Endothelial cell (in vitro differentiated cells): ENCODE results near the gene ACADS. TPM values are rescaled to one million over a fixed set of nuclear protein-coding genes. Genes with fewer than 3 reads are reported as not detected.

Experiments used
- DNase-seq: peaks from one replicate; pipeline ENCODE4 v3.0.0; 2021; ENCODE audit warnings: low spot score
- H3K27ac Mint-ChIP-seq: one replicate; pipeline ENCODE4 v1.8.0; 2021; ENCODE audit warnings: mixed read lengths, inconsistent platforms; ENCODE audit not compliant: unreplicated experiment
- H3K27me3 Mint-ChIP-seq: one replicate; pipeline ENCODE4 v1.8.0; 2021; ENCODE audit warnings: mild to moderate bottlenecking, moderate library complexity, mixed read lengths, inconsistent platforms; ENCODE audit not compliant: unreplicated experiment
- H3K36me3 Mint-ChIP-seq: one replicate; pipeline ENCODE4 v1.8.0; 2021; ENCODE audit warnings: mild to moderate bottlenecking, low read depth, mixed read lengths, inconsistent platforms; ENCODE audit not compliant: unreplicated experiment
- H3K4me1 Mint-ChIP-seq: one replicate; pipeline ENCODE4 v1.8.0; 2021; ENCODE audit warnings: mild to moderate bottlenecking, mixed read lengths, inconsistent platforms; ENCODE audit not compliant: unreplicated experiment
- H3K4me3 Mint-ChIP-seq: one replicate; pipeline ENCODE4 v1.8.0; 2021; ENCODE audit warnings: mild to moderate bottlenecking, mixed read lengths, inconsistent platforms; ENCODE audit not compliant: unreplicated experiment
- H3K9me3 Mint-ChIP-seq: one replicate; pipeline ENCODE4 v1.8.0; 2021; ENCODE audit warnings: mixed read lengths, inconsistent platforms; ENCODE audit not compliant: unreplicated experiment
- total RNA-seq: library from RNA; stranded (reverse); fragmentation: NEBNext Ultra II Directional; extraction: Animal tissue kit (Norgen Biotek cat#: 25700); gene quantifications from one replicate; pipeline ENCODE4 v1.2.1, GENCODE V29; 2021; ENCODE audit not compliant: unreplicated experiment
- TF ChIP-seq, protein P1 (sequence below): fragments of 200-600 bp; sonication (generic); IDR thresholded peaks from one replicate; pipeline ENCODE4 v1.5.0; 2021; ENCODE audit warnings: antibody characterized with exemption; ENCODE audit not compliant: unreplicated experiment

The ACADS gene
- total RNA-seq, 1 donor from 2014 or later: 5.6 TPM

DNA sequence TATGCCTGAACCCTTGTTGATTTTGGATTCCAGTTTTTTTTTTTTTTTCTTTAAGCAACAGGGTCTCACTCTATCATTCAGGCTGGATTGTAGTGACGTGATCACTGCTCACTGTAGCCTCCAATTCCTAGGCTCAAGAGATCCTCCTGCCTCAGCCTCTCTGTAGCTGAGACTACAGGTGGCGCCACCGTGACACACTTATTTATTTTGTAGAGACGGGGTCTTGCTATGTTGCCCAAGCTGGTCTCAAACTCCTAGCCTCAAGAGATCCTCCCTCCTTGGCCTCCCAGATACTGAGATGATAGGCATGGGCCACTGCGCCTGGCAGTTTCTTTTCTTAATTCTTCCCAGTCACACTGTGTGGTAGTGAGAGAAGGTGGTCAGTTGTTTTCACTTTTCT lies 25.2 kb downstream of the ACADS start:
- no peak for DNase-seq
- Mint-ChIP-seq H3K9me3 (no peaks in the 10 kb centered on the region), H3K4me1 (no peaks in the 10 kb centered on the region), H3K36me3 (no peaks in the 10 kb centered on the region), H3K27ac (no peak overlapping the region), H3K4me3 (no peak overlapping the region), H3K27me3 (peaks cover 3% of the 10 kb centered on the region)
- TF ChIP-seq, protein P1, sequence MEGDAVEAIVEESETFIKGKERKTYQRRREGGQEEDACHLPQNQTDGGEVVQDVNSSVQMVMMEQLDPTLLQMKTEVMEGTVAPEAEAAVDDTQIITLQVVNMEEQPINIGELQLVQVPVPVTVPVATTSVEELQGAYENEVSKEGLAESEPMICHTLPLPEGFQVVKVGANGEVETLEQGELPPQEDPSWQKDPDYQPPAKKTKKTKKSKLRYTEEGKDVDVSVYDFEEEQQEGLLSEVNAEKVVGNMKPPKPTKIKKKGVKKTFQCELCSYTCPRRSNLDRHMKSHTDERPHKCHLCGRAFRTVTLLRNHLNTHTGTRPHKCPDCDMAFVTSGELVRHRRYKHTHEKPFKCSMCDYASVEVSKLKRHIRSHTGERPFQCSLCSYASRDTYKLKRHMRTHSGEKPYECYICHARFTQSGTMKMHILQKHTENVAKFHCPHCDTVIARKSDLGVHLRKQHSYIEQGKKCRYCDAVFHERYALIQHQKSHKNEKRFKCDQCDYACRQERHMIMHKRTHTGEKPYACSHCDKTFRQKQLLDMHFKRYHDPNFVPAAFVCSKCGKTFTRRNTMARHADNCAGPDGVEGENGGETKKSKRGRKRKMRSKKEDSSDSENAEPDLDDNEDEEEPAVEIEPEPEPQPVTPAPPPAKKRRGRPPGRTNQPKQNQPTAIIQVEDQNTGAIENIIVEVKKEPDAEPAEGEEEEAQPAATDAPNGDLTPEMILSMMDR: no peak

DNA sequence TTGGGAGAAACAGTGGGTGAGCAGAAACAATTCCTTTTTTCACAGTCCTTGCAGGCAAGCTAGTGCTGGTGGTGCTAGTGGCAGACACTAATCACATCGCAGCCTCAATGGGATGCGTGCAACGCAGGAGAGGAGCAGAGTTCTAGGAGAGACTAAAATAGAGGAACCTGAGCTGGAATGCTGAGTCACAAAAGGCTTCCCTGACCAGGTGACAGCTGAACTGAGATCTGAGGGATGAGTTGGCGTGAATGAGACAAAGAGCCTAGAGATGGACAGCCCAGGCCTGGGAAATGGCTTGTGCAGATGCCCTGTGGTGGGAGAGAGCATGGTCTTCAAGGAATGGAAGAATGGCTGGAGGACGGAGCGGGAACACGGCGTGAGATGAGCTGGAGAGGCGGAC lies 25.8 kb downstream of the ACADS start:
- no peak for DNase-seq
- no peak overlapping the region for H3K4me3 Mint-ChIP-seq
- TF ChIP-seq, protein P1: no peak
- H3K9me3 Mint-ChIP-seq: no peaks in the 10 kb centered on the region
- peaks cover 3% of the 10 kb centered on the region for H3K27me3 Mint-ChIP-seq
- H3K4me1 Mint-ChIP-seq: no peaks in the 10 kb centered on the region
- H3K27ac Mint-ChIP-seq: no peak overlapping the region
- no peaks in the 10 kb centered on the region for H3K36me3 Mint-ChIP-seq

DNA sequence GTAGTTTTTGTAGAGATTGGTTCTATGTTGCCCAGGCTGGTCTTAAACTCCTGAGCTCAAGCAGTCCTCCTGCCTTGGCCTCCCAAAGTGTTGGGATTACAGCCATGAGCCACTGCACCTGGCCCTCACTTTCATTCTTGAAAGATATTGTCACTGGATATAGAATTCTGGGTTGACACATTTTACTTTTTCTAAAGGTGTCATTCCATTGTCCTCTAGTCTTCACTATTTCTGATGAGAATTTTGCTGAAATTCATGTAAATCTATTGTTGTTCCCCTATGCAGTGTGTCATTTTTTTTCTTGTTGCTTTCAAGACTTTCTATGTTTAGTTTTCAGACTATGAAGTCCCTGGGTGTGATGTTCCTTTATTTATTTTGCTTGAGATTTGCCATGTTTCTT lies 29.2 kb downstream of the ACADS start:
- no peak for DNase-seq
- Mint-ChIP-seq H3K4me3 (no peak overlapping the region), H3K27ac (no peak overlapping the region), H3K27me3 (peaks cover 1% of the 10 kb centered on the region), H3K36me3 (peaks cover 5% of the 10 kb centered on the region), H3K4me1 (no peaks in the 10 kb centered on the region), H3K9me3 (no peaks in the 10 kb centered on the region)
- TF ChIP-seq, protein P1: no peak

DNA sequence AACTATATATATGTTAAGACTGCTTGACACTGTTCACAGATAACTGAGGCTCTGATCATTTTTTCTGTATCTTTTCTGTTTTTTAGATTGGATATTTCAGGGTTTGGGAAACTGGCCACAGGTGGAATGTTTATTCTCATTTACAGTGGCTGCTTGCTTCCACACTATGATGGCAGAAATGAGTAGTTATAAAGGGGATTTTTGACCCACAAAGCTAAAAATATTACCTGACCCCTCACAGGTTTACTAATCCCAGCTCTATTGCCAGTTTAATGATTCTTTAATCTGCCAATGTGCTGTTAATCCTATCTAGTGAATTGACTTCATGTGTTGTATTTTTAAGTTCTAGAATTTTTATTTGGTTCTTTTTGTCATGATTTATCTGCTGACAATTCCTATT lies 29.6 kb downstream of the ACADS start:
- Mint-ChIP-seq H3K9me3 (no peaks in the 10 kb centered on the region), H3K36me3 (peaks cover 5% of the 10 kb centered on the region), H3K27ac (no peak overlapping the region), H3K4me3 (no peak overlapping the region), H3K4me1 (peaks cover 2% of the 10 kb centered on the region), H3K27me3 (peaks cover 1% of the 10 kb centered on the region)
- DNase-seq: no peak
- TF ChIP-seq, protein P1: no peak

DNA sequence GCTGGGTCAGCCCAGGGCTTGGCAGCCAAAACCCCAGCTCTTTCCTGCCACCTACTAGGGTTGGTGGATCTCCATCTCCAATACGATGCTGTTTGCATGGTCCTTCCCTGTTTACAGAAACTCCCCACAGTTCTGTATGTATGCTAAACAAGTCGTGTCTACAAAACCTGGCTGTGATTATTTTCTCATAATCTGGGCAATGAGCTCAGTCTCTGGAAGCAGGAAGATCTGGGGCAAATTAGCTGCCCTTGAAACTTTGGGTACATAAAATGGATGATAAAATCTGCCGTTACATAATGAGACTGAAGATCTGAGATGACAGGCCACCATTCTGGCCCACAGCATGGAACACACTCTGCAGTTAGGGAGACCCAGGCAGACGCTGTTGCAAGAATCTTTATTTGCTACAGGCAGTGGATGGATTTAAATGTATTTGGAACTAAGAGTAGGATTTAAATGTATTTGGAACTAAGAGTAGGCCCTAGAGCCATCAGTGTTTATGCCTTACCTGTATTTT lies 31.7 kb downstream of the ACADS start:
- TF ChIP-seq, protein P1: no peak
- H3K4me3 Mint-ChIP-seq: no peak overlapping the region
- DNase-seq: no peak
- H3K9me3 Mint-ChIP-seq: no peaks in the 10 kb centered on the region
- no peak overlapping the region for H3K27ac Mint-ChIP-seq
- H3K4me1 Mint-ChIP-seq: peaks cover 17% of the 10 kb centered on the region
- peaks cover 1% of the 10 kb centered on the region for H3K27me3 Mint-ChIP-seq
- H3K36me3 Mint-ChIP-seq: peaks cover 21% of the 10 kb centered on the region
